Activated CD4-positive, alpha-beta T cell treated with anti-CD3 and anti-CD28 coated beads for 36 hours (primary cell): ENCODE data around the gene TRMT44. TPM values are rescaled to one million over a fixed set of nuclear protein-coding genes. Genes with fewer than 3 reads are reported as not detected.

Experiments used
- ATAC-seq: fragments of 200-7000 bp; cut with Tn5 transposase; one replicate; pipeline ENCODE4 v1.10.0; 2021; ENCODE audit warnings: mild to moderate bottlenecking, moderate library complexity
- CTCF ChIA-PET: fragments of 350-600 bp; sonication (Branson Sonifier 250); formaldehyde crosslinking; loops from one replicate; lab custom pipeline; 2021; ENCODE audit warnings: antibody characterized with exemption; lab: Charles Lee
- POLR2A ChIA-PET: fragments of 350-600 bp; sonication (Branson Sonifier 250); formaldehyde crosslinking; loops from one replicate; lab custom pipeline; 2021; ENCODE audit warnings: antibody characterized with exemption, inconsistent platforms; lab: Charles Lee
- DNase-seq: peaks from one replicate; pipeline ENCODE4 v3.0.0-alpha.2; 2020
- H3K27ac Mint-ChIP-seq: one replicate; pipeline ENCODE4 v1.8.0; 2021; ENCODE audit warnings: mixed read lengths
- H3K27me3 Mint-ChIP-seq: one replicate; pipeline ENCODE4 v1.8.0; 2021; ENCODE audit warnings: mixed read lengths
- H3K36me3 Mint-ChIP-seq: one replicate; pipeline ENCODE4 v1.8.0; 2021; ENCODE audit warnings: low read depth, mixed read lengths
- H3K4me1 Mint-ChIP-seq: one replicate; pipeline ENCODE4 v1.8.0; 2021; ENCODE audit warnings: mixed read lengths
- H3K4me3 Mint-ChIP-seq: one replicate; pipeline ENCODE4 v1.8.0; 2021; ENCODE audit warnings: mild to moderate bottlenecking, moderate library complexity, mixed read lengths
- H3K9me3 Mint-ChIP-seq: one replicate; pipeline ENCODE4 v1.8.0; 2021; ENCODE audit warnings: low read depth, mixed read lengths
- intact Hi-C, 2 experiments: fragments of 100-400 bp; cut with DNase I in 1 of 2; cut with micrococcal nuclease in 1 of 2; formaldehyde crosslinking; loops; one replicate each; pipeline versions ENCODE4 v1.14.2 to v1.15.1; 2022 to 2024; cut with DNase I, micrococcal nuclease
- total RNA-seq, 2 experiments: library from RNA; stranded (reverse); gene quantifications; one replicate each; pipeline ENCODE4 v1.2.3, GENCODE V29; 2021

TRMT44 gene, protein sequence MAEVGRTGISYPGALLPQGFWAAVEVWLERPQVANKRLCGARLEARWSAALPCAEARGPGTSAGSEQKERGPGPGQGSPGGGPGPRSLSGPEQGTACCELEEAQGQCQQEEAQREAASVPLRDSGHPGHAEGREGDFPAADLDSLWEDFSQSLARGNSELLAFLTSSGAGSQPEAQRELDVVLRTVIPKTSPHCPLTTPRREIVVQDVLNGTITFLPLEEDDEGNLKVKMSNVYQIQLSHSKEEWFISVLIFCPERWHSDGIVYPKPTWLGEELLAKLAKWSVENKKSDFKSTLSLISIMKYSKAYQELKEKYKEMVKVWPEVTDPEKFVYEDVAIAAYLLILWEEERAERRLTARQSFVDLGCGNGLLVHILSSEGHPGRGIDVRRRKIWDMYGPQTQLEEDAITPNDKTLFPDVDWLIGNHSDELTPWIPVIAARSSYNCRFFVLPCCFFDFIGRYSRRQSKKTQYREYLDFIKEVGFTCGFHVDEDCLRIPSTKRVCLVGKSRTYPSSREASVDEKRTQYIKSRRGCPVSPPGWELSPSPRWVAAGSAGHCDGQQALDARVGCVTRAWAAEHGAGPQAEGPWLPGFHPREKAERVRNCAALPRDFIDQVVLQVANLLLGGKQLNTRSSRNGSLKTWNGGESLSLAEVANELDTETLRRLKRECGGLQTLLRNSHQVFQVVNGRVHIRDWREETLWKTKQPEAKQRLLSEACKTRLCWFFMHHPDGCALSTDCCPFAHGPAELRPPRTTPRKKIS
- 10 to 100 TPM; 20.1 to 24.5 TPM for total RNA-seq

DNA sequence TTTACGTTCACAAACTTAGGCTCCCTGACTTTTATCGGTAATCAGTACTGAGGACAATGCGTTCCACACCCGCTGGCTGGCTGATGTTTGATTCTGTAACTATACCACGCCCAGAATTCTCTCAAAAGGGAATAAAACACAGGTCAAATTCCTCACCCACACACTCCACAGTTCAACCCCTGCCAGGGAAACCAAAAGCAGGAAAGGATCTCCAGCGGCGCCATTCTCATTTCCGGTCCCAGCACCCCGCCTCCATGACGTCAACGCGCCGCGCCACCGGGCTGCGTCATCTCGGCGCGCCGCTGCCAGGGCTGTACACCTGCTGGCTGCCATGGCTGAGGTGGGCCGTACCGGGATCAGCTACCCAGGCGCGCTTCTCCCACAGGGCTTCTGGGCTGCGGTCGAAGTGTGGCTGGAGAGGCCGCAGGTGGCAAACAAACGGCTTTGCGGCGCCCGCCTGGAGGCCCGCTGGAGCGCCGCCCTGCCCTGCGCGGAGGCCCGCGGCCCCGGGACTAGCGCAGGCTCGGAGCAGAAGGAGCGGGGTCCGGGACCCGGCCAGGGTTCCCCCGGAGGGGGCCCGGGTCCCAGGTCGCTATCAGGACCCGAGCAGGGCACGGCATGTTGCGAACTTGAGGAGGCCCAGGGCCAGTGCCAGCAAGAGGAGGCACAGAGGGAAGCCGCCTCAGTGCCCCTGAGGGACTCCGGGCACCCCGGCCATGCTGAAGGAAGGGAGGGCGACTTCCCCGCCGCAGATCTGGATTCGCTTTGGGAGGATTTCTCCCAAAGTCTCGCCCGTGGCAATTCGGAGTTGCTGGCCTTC lies at the start of gene TRMT44, which contains the start of gene ACOX3:
Gene TRMT44 (plus strand): TSS at position 286 of the 820 bp plus-strand sequence. CDS start 46 bp downstream, at position 332.
Gene ACOX3 (minus strand): TSS at position 232 of the 820 bp plus-strand sequence. CDS start 24,202 bp downstream, outside the sequence.
- Mint-ChIP-seq H3K9me3 (no peaks in the 10 kb centered on the region), H3K4me3 (peak within 1 kb of the TSS; percentile 93), H3K27me3 (no peaks in the 10 kb centered on the region), H3K27ac (peak within 1 kb of the TSS; percentile 99), H3K4me1 (peaks cover 75% of the 10 kb centered on the region), H3K36me3 (peaks cover 15% of the 10 kb centered on the region)
- ATAC-seq (peak; percentile 89), DNase-seq (peak; percentile 95)
- intact Hi-C loops: loop anchor here (1.0 to 5.0 kb wide), 4 partner anchors 12 to 1658 kb away; partner anchors contain the start of genes ABLIM2 (in 1 of the 2), GRPEL1 (in 1 of the 2) and KIAA0232 (in 1 of the 2)
- ChIA-PET POLR2A (interaction anchor here (0.9 to 2.6 kb wide), 2 partner anchors 10 to 21 kb away, joined by 3 to 6 read pairs; no protein-coding TSS in a partner anchor), CTCF (interaction anchor here (0.6 to 1.3 kb wide), 3 partner anchors 12 to 1356 kb away, joined by 3 to 6 read pairs (median 4); no protein-coding TSS in a partner anchor)

DNA sequence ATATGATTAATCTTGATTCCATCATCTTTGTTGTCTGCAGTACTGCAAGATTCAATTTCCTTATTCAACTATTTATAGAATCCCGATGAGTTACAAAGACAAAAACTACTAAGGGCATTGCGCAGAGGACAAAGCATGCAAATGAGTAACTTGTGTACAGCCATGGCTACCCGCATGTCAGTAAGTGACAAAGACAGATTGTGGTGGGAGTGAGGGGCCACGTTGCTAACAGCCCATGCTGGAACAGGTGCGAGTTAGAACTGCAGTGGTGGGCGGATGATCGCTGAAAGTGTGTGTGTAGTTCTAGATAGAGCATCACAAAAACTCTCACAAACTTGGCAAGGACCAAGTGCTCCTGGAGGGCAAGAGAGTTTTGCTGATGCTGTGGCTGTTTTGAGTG lies 49.5 kb upstream of the TRMT44 start:
- no peak for ATAC-seq
- Mint-ChIP-seq H3K4me3 (no peak overlapping the region), H3K36me3 (peaks cover 11% of the 10 kb centered on the region), H3K27ac (no peak overlapping the region), H3K27me3 (no peaks in the 10 kb centered on the region), H3K9me3 (no peaks in the 10 kb centered on the region), H3K4me1 (peaks cover 4% of the 10 kb centered on the region)
- CTCF ChIA-PET: interaction anchor here (1.5 kb wide), 1 partner anchor 12 kb away, joined by 7 read pairs; no protein-coding TSS in a partner anchor
- no peak for DNase-seq
- POLR2A ChIA-PET: no interaction called here
- intact Hi-C loops: no loop called here

DNA sequence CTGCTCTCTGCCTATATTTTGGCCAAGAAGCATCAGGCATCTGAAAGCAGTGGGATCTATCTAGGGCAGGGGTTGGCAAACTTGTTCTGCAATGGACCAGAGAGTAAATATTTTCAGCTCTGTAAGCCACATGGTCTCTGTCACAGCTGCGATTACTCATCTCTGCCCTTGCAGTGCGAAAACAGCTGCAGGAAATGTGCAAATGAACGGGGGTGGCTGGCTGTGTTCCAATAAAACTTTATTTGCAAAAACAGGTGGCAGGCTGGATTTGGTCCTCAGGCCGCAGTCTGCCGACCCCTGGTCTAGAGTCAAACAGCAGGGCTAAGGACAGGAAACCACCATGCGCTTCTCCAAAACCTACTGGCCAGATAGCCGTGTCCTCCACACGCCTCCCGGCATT lies 48.6 kb upstream of the TRMT44 start:
- no peak overlapping the region for H3K4me3 Mint-ChIP-seq
- H3K27ac Mint-ChIP-seq: no peak overlapping the region
- H3K36me3 Mint-ChIP-seq: peaks cover 12% of the 10 kb centered on the region

DNA sequence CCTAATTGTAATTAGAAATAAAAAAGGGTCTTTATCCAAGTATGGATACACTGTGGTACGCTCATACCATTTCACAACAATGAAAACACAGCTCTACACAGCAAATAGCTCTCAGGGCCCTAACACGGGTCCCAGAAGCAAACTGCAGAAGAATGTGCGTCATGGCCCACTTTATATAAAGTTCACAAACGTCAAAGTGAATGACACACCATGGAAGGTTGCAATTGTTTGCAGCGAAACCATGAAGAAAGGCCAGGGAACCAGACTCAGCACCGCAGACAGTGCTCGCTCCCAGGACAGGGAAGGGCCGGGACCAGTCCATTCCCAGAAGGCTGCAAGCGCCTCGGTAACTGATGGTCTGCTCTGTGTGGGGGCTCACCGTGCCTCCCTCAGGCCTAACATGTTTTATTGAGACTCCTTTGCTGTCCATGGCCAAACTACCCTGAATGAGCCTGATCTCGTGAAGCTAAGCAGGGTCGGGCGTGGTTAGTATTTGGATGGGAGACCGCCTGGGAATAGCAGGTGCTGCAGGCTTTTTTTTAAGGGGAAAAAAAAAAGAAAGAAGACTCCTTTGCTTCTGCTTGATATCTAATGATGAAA lies 47.9 kb upstream of the TRMT44 start:
- peaks cover 9% of the 10 kb centered on the region for H3K36me3 Mint-ChIP-seq
- no peaks in the 10 kb centered on the region for H3K27me3 Mint-ChIP-seq
- DNase-seq (no peak), ATAC-seq (no peak)
- H3K4me1 Mint-ChIP-seq: peaks cover 4% of the 10 kb centered on the region
- H3K4me3 Mint-ChIP-seq: no peak overlapping the region
- POLR2A ChIA-PET: no interaction called here
- H3K9me3 Mint-ChIP-seq: no peaks in the 10 kb centered on the region
- no peak overlapping the region for H3K27ac Mint-ChIP-seq
- CTCF ChIA-PET: interaction anchor here (0.6 to 0.8 kb wide), 2 partner anchors 15 to 464 kb away, joined by 3 to 4 read pairs; no protein-coding TSS in a partner anchor
- intact Hi-C loops: no loop called here

More for the DNA sequence above, 48.6 kb upstream of the TRMT44 start:
- CTCF ChIA-PET: interaction anchor here (0.5 to 0.8 kb wide), 4 partner anchors 11 to 279 kb away, joined by 3 read pairs; no protein-coding TSS in a partner anchor
- ATAC-seq (peak; percentile 42), DNase-seq (peak; percentile 46)
- no peaks in the 10 kb centered on the region for H3K27me3 Mint-ChIP-seq
- intact Hi-C loops: no loop called here
- POLR2A ChIA-PET: no interaction called here
- H3K4me1 Mint-ChIP-seq: peaks cover 4% of the 10 kb centered on the region
- no peaks in the 10 kb centered on the region for H3K9me3 Mint-ChIP-seq

DNA sequence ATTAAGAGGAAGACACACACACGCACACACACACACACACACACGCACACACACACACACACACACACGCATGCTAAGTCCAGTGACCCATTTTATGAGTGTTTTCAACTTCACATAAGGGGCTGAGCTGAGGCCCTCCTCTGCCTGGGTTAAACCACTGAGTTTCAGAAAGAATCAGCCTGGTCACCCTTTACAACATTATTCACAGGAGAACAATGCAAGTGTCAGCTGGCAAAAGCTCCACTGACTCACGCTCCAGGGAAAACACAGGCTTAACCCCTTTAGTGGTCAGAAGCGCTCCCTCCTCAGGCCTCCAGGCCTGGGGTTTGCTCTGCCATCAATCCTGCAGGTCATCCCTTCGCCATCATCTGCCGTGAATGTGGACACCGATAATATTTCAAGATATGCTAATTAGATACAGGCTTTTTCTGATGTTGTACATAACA lies 47.0 kb upstream of the TRMT44 start:
- intact Hi-C loops: no loop called here
- Mint-ChIP-seq H3K4me3 (no peak overlapping the region), H3K27ac (no peak overlapping the region), H3K4me1 (peaks cover 4% of the 10 kb centered on the region), H3K9me3 (no peaks in the 10 kb centered on the region), H3K27me3 (no peaks in the 10 kb centered on the region), H3K36me3 (peaks cover 14% of the 10 kb centered on the region)
- ChIA-PET POLR2A (no interaction called here), CTCF (interaction anchor here (0.6 kb wide), 2 partner anchors 14 to 465 kb away, joined by 3 to 4 read pairs; no protein-coding TSS in a partner anchor)
- no peak for ATAC-seq
- DNase-seq: no peak

DNA sequence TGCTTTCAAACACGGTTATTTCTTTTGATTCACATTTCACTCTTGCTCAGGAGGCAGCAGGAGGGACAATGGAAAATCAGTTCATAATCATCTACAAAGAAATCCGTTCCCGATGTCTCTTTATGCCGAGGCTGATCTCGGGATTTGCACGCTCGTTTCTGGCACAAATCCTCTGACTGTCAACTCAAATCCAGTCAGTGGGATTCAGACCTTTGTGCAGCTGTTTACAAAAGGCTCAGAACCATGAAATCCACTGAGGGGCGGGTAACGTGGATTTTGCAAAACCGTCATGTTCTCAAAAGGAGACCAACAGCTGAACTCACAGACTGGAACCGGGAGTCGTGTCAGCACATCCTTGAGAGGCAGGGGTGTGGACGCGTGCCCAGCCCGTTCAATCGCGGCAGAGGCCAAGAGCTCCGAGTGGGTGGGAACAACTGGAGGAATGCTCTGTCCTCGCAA lies 46.5 kb upstream of the TRMT44 start:
- ChIA-PET POLR2A (no interaction called here), CTCF (interaction anchor here (0.6 kb wide), 1 partner anchor 14 kb away, joined by 3 read pairs; no protein-coding TSS in a partner anchor)
- intact Hi-C loops: no loop called here
- H3K36me3 Mint-ChIP-seq: peaks cover 15% of the 10 kb centered on the region
- no peak for ATAC-seq
- H3K27ac Mint-ChIP-seq: no peak overlapping the region
- DNase-seq: no peak
- no peak overlapping the region for H3K4me3 Mint-ChIP-seq
- H3K4me1 Mint-ChIP-seq: peaks cover 4% of the 10 kb centered on the region
- H3K9me3 Mint-ChIP-seq: no peaks in the 10 kb centered on the region
- no peaks in the 10 kb centered on the region for H3K27me3 Mint-ChIP-seq

DNA sequence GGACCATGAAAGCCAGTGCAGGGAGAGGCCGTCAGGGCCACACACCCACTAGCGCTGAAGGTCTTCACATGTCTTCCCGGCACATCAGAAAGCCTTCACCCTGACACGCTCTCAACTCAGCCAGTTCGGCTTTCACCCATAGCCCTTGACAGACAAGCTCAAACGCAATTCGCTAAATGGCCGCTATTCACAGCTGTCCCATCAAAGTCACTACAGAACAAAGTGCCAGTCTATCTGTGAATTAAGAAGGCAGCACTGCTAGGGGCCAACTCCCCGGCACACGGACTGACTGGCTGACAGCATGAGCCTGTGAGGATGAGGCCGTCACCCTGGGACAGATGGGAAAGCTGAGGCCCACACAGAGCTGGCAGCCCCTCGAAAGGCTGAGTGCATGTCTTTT lies 45.8 kb upstream of the TRMT44 start:
- Mint-ChIP-seq H3K4me3 (no peak overlapping the region), H3K4me1 (peaks cover 4% of the 10 kb centered on the region), H3K27me3 (no peaks in the 10 kb centered on the region), H3K9me3 (no peaks in the 10 kb centered on the region), H3K36me3 (peaks cover 15% of the 10 kb centered on the region), H3K27ac (no peak overlapping the region)
- CTCF ChIA-PET: interaction anchor here (0.8 kb wide), 1 partner anchor 33 kb away, joined by 3 read pairs; no protein-coding TSS in a partner anchor
- POLR2A ChIA-PET: no interaction called here
- DNase-seq (no peak), ATAC-seq (no peak)
- intact Hi-C loops: no loop called here

DNA sequence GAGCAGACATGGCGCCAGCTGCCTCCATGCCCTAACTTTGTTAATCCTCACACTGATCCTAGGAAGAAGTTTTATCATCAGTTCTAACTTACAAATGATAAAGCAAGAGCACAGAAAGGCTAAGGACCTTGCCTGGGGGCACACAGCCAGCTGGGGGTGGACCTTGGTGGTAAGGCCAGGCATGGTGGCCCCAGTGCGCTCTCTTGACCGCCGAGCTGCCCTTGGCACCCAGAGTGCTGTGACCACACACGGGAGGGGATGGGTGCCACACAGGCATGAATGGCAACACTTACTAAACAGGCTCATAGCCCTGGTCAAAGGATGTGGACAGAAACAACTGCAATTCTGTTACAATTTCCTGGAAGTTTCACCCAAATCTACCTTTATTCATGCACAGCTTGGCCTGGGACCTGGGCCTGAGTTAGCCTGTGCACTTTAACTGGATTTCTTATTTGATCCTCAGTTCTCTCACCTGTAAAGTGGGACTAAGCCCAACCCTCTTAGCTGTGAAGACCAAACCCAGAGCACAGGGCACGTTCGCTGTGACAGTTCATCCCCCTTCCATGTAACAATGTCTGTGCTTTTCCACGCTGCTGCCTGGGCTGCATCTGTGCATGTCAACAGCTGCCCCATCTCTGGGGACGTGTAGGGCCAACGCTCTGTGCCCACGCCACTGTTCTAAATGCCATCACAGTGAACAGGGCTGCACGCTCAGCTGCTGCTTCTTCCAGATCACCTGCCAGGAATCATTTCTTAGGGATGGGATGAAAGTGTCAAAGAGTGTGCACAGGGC lies 44.9 kb upstream of the TRMT44 start:
- H3K36me3 Mint-ChIP-seq: peaks cover 15% of the 10 kb centered on the region
- ATAC-seq (no peak), DNase-seq (no peak)
- no peaks in the 10 kb centered on the region for H3K9me3 Mint-ChIP-seq
- CTCF ChIA-PET: interaction anchor here (0.8 kb wide), 1 partner anchor 34 kb away, joined by 3 read pairs; no protein-coding TSS in a partner anchor
- H3K4me3 Mint-ChIP-seq: no peak overlapping the region
- POLR2A ChIA-PET: no interaction called here
- H3K27ac Mint-ChIP-seq: no peak overlapping the region
- intact Hi-C loops: no loop called here
- peaks cover 4% of the 10 kb centered on the region for H3K4me1 Mint-ChIP-seq
- no peaks in the 10 kb centered on the region for H3K27me3 Mint-ChIP-seq

DNA sequence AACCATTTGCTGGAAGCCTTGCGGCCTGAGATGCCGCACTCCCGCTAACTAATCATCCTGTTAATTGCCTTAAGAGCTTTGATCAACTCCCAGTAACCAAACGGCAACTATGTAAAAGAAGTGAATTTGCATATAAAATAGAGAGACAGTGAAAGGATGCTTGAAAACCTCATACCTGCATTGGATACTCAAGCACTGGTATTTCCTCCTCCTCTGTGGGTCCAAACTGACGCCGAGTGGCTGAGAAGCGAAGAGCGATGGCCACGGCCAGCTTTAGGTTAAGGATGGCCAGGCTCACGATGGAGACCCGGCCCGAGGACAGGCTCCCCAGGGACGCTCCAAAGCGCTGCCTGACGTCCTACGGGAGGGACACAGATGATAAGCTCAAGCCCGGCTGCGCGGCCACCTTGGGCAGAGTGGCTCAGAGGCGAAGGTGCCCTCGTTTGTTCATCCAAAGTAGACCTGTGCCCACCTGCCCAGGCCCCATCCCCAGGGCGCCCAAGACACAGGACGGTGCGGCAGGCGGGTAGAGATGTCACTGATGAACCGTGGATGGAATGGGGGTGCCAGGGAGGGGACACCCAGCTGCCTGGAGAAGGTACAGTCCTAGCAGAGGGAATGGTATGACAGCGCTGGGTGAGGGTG lies 43.7 kb upstream of the TRMT44 start:
- Mint-ChIP-seq H3K36me3 (peaks cover 13% of the 10 kb centered on the region), H3K9me3 (no peaks in the 10 kb centered on the region), H3K27ac (no peak overlapping the region), H3K27me3 (no peaks in the 10 kb centered on the region), H3K4me1 (peaks cover 4% of the 10 kb centered on the region), H3K4me3 (no peak overlapping the region)
- CTCF ChIA-PET: interaction anchor here (0.5 to 0.6 kb wide), 2 partner anchors 130 to 246 kb away, joined by 3 to 4 read pairs; no protein-coding TSS in a partner anchor
- intact Hi-C loops: no loop called here
- POLR2A ChIA-PET: no interaction called here
- DNase-seq: no peak
- no peak for ATAC-seq
